Neural progenitor cell (in vitro differentiated cells): Measurements from ENCODE around the gene PPP2R2D. TPM values are rescaled to one million over a fixed set of nuclear protein-coding genes. Genes with fewer than 3 reads are reported as not detected.

ENCODE experiments used
- DNase-seq: peaks from one replicate; pipeline ENCODE4 v3.0.0-alpha.2; 2016; ENCODE audit warnings: low spot score
- H2AFZ ChIP-seq: fragments of 200-600 bp; sonication (generic); replicated peaks from 2 replicates; pipeline ENCODE4 v1.6.1; 2016; ENCODE audit warnings: antibody characterized with exemption
- H3F3A ChIP-seq: fragments of 200-600 bp; sonication (generic); 2 replicates; pipeline ENCODE4 v1.6.1; 2016; ENCODE audit warnings: antibody characterized with exemption, low read depth
- H3K27ac ChIP-seq: fragments of 200-600 bp; sonication (generic); 2 replicates; pipeline ENCODE4 v1.5.1; 2016; ENCODE audit warnings: mild to moderate bottlenecking
- H3K27me3 ChIP-seq: fragments of 200-600 bp; sonication (generic); 2 replicates; pipeline ENCODE4 v1.6.1; 2016; ENCODE audit warnings: mild to moderate bottlenecking, moderate library complexity
- H3K36me3 ChIP-seq: fragments of 200-600 bp; sonication (generic); 2 replicates; pipeline ENCODE4 v1.5.1; 2016
- H3K4me1 ChIP-seq: fragments of 200-600 bp; sonication (generic); 2 replicates; pipeline ENCODE4 v1.6.1; 2016; ENCODE audit warnings: mixed run types
- H3K4me2 ChIP-seq: fragments of 200-600 bp; sonication (generic); 2 replicates; pipeline ENCODE4 v1.6.1; 2016
- H3K4me3 ChIP-seq: fragments of 200-600 bp; sonication (generic); 2 replicates; pipeline ENCODE4 v1.5.1; 2016
- H3K79me2 ChIP-seq: fragments of 200-600 bp; sonication (generic); 2 replicates; pipeline ENCODE4 v1.6.1; 2016; ENCODE audit warnings: low read depth
- H3K9ac ChIP-seq: fragments of 200-600 bp; sonication (generic); 2 replicates; pipeline ENCODE4 v1.6.1; 2016
- H3K9me3 ChIP-seq: fragments of 200-600 bp; sonication (generic); 2 replicates; pipeline ENCODE4 v1.5.1; 2016; ENCODE audit warnings: low read depth
- H4K20me1 ChIP-seq: fragments of 200-600 bp; sonication (generic); 2 replicates; pipeline ENCODE4 v1.6.1; 2016; ENCODE audit warnings: low read depth
- H3K27ac Mint-ChIP-seq: 3 replicates; pipeline ENCODE4 v1.8.0; 2021; ENCODE audit warnings: mixed read lengths
- H3K27me3 Mint-ChIP-seq: 2 replicates; pipeline ENCODE4 v1.8.0; 2022; ENCODE audit warnings: low read depth, mild to moderate bottlenecking, inconsistent platforms, moderate library complexity, mixed read lengths; ENCODE audit not compliant: insufficient read depth
- H3K36me3 Mint-ChIP-seq: 3 replicates; pipeline ENCODE4 v1.8.0; 2021; ENCODE audit warnings: mixed read lengths
- H3K4me1 Mint-ChIP-seq: 3 replicates; pipeline ENCODE4 v1.8.0; 2021; ENCODE audit warnings: mixed read lengths
- H3K4me3 Mint-ChIP-seq: 3 replicates; pipeline ENCODE4 v1.8.0; 2021; ENCODE audit warnings: mild to moderate bottlenecking, moderate library complexity, mixed read lengths
- H3K9me3 Mint-ChIP-seq: 3 replicates; pipeline ENCODE4 v1.8.0; 2020; ENCODE audit warnings: mixed read lengths
- EZH2 ChIP-seq: fragments of 200-600 bp; sonication (generic); IDR thresholded peaks from 2 replicates; pipeline ENCODE4 v1.6.1; 2017; ENCODE audit warnings: antibody characterized with exemption, mild to moderate bottlenecking, moderate library complexity
- EZH2phosphoT487 ChIP-seq: fragments of 200-600 bp; sonication (generic); IDR thresholded peaks from 2 replicates; pipeline ENCODE4 v1.6.1; 2017; ENCODE audit warnings: antibody characterized with exemption
- total RNA-seq: library from RNA; depleted of rRNA; stranded (reverse); fragments of >200 nt; gene quantifications from 2 replicates; pipeline ENCODE4 v1.2.3, GENCODE V29; 2015; ENCODE audit warnings: low replicate concordance
- TF ChIP-seq, protein P1 (sequence below): fragments of 200-600 bp; sonication (generic); IDR thresholded peaks from 2 replicates; pipeline ENCODE4 v1.5.1; 2017; ENCODE audit warnings: antibody characterized with exemption, mild to moderate bottlenecking

Gene PPP2R2D
- total RNA-seq, 1 donor from 2014 or later: 28.1 TPM

GRCh38 chr10:131926253-131926652, 25.4 kb downstream of the PPP2R2D start:
- Histone ChIP-seq H4K20me1 (peaks cover 67% of the 10 kb centered on the region), H2AFZ (no peak overlapping the region), H3K9ac (no peak overlapping the region), H3K4me1 (peaks cover 16% of the 10 kb centered on the region), H3K9me3 (no peaks in the 10 kb centered on the region), H3K4me2 (no peak overlapping the region), H3F3A (no peaks in the 10 kb centered on the region), H3K27ac (no peak overlapping the region), H3K4me3 (no peak overlapping the region), H3K27me3 (no peaks in the 10 kb centered on the region), H3K36me3 (no peaks in the 10 kb centered on the region), H3K79me2 (peaks cover 100% of the 10 kb centered on the region)
- TF ChIP-seq EZH2phosphoT487 (no peak), EZH2 (no peak)
- TF ChIP-seq, protein P1, sequence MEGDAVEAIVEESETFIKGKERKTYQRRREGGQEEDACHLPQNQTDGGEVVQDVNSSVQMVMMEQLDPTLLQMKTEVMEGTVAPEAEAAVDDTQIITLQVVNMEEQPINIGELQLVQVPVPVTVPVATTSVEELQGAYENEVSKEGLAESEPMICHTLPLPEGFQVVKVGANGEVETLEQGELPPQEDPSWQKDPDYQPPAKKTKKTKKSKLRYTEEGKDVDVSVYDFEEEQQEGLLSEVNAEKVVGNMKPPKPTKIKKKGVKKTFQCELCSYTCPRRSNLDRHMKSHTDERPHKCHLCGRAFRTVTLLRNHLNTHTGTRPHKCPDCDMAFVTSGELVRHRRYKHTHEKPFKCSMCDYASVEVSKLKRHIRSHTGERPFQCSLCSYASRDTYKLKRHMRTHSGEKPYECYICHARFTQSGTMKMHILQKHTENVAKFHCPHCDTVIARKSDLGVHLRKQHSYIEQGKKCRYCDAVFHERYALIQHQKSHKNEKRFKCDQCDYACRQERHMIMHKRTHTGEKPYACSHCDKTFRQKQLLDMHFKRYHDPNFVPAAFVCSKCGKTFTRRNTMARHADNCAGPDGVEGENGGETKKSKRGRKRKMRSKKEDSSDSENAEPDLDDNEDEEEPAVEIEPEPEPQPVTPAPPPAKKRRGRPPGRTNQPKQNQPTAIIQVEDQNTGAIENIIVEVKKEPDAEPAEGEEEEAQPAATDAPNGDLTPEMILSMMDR: no peak
- Mint-ChIP-seq H3K27me3 (peaks cover 3% of the 10 kb centered on the region), H3K9me3 (peaks cover 20% of the 10 kb centered on the region), H3K4me1 (peaks cover 28% of the 10 kb centered on the region), H3K36me3 (peaks cover 45% of the 10 kb centered on the region), H3K4me3 (no peak overlapping the region), H3K27ac (no peak overlapping the region)
- DNase-seq: no peak

DNA sequence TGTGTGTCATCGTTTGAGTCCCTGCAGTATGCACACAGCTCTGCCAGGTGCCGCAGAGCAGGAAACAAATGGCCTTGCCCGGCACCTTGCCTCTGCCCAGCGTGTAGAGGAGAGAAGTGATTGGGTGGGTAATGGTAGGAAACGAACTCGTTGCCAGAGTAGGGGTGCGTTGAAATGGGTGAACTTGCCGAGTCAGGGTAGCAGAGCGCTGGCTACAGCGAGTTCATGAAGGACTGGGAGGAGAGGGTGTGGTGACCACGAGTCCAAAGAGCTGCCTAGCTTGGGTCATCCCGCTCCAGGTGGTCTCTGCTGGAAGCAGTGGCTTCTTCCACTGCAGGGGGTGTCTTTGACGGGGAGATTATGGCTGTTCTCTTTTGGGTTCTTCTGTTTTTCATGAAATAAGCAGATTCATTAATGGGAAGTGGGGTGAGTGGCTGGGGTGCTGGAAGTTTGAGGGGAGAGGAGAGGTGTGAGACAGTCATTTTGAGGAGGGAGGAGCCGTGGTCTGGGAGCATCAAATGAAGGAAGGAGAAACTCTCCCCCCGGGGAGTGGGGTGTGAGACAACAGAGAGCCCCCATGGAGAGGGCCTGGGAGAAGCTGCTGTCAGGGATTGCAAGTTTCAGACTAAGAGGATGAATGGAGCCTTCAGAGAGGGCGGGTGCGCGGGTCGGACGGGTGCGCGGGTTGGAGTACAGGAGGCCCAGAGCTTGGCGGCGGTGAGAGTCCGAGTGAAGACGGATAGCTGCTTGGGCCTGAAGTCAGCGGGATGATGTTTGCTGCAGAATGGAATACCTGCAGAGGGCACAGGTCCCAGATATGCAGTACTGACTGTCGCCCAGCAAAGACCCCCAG, 26.2 kb downstream of the PPP2R2D start:
- Mint-ChIP-seq H3K4me3 (no peak overlapping the region), H3K27me3 (peaks cover 4% of the 10 kb centered on the region), H3K36me3 (peaks cover 42% of the 10 kb centered on the region), H3K9me3 (peaks cover 20% of the 10 kb centered on the region), H3K27ac (no peak overlapping the region), H3K4me1 (peaks cover 23% of the 10 kb centered on the region)
- no peak overlapping the region for H2AFZ ChIP-seq
- no peak overlapping the region for H3K4me2 ChIP-seq
- H3K36me3 ChIP-seq: no peaks in the 10 kb centered on the region
- H3K4me3 ChIP-seq: no peak overlapping the region
- H3F3A ChIP-seq: no peaks in the 10 kb centered on the region
- no peaks in the 10 kb centered on the region for H3K9me3 ChIP-seq
- no peaks in the 10 kb centered on the region for H3K27me3 ChIP-seq
- no peak overlapping the region for H3K27ac ChIP-seq
- TF ChIP-seq EZH2: no peak
- TF ChIP-seq EZH2phosphoT487: no peak
- TF ChIP-seq, protein P1: no peak
- peaks cover 11% of the 10 kb centered on the region for H3K4me1 ChIP-seq
- no peak overlapping the region for H3K9ac ChIP-seq
- H3K79me2 ChIP-seq: peaks cover 100% of the 10 kb centered on the region
- no peak for DNase-seq
- peaks cover 61% of the 10 kb centered on the region for H4K20me1 ChIP-seq

- Mint-ChIP-seq H3K4me3 (no peak overlapping the region), H3K36me3 (peaks cover 37% of the 10 kb centered on the region), H3K9me3 (peaks cover 17% of the 10 kb centered on the region), H3K27ac (peak overlapping the region; percentile 78), H3K27me3 (peaks cover 4% of the 10 kb centered on the region), H3K4me1 (peaks cover 30% of the 10 kb centered on the region)
- Histone ChIP-seq H3K79me2 (peaks cover 99% of the 10 kb centered on the region), H3K27ac (no peak overlapping the region), H3F3A (no peaks in the 10 kb centered on the region), H3K9me3 (no peaks in the 10 kb centered on the region), H2AFZ (no peak overlapping the region), H3K27me3 (no peaks in the 10 kb centered on the region), H3K4me1 (peaks cover 11% of the 10 kb centered on the region), H3K36me3 (no peaks in the 10 kb centered on the region), H3K9ac (no peak overlapping the region), H3K4me3 (no peak overlapping the region), H3K4me2 (no peak overlapping the region), H4K20me1 (peaks cover 54% of the 10 kb centered on the region)
- DNase-seq: no peak
- no peak for TF ChIP-seq EZH2phosphoT487
- TF ChIP-seq, protein P1: no peak
- TF ChIP-seq EZH2: no peak
Measured at GRCh38 chr10:131928248-131929095, 27.7 kb downstream of the PPP2R2D start.
